ENCODE results near the gene FAM20B. TPM values are rescaled to one million over a fixed set of nuclear protein-coding genes. Genes with fewer than 3 reads are reported as not detected.
A peak's percentile ranks its signal among the peaks of the same experiment; 100 is the strongest.

The FAM20B gene
- total and polyA plus RNA-seq, 4 donors, result 3.1 to 39.8 (median 13.6) TPM

DNA sequence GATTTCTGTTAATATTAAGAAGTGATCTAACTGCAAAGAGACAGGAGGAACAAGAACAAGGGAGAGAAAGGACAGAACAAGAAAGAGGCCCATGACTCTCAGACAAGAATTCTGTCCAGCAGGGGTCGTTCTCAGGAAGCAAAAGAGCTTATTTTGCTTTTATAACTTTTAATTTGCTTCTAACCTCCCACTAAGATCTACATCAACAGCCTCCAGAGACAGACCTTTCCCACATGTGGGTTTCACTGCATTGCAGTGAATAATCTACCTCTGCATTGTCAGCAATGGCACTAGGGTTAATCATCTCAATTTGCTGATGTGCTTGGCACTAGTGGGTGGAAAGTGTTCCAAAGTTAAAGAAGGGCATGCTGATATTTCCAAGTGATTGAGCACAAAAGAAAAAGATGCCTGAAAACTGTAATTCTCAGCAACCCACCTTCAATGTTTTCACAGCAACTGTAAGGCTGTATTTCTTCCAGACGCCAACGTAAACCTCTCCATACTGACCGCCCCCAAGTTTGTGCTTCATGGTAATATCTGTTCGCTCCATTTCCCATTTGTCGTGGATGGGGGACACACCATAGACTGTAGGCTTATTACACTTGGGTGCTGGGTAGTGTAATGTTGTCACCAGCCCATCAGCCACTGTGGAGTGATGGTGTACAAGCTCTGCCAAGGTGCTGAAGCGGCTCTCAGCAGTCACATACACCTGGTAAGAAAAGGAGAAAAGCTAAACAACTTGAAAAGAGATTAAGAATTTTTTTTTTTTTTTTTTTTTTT is 95.7 kb downstream of the FAM20B start:
- whole genome bisulfite sequencing, result 85% methylated on average over 7 of the region's 7 CpGs
- Histone ChIP-seq H3K9ac (ENCODE audit: low read depth in 1 of 2, low read length in 2 of 2) (peak overlapping the region in 1 of 2 donors; percentile 16), H3K27me3 (ENCODE audit: control insufficient read depth in 4 of 4, insufficient read depth in 4 of 4, low read length in 3 of 4) (no peaks in the 10 kb centered on the region), H3K4me1 (ENCODE audit: control insufficient read depth in 4 of 4, insufficient read depth in 4 of 4, low read length in 3 of 4) (peaks cover 3 to 23% (median 18%) of the 10 kb centered on the region in 4 donors), H3K36me3 (ENCODE audit: control insufficient read depth in 4 of 4, insufficient read depth in 3 of 4, low read depth in 1 of 4, low read length in 3 of 4) (peaks cover 1 to 8% (median 6%) of the 10 kb centered on the region in 4 donors), H3K4me3 (ENCODE audit: low read depth in 1 of 3, low read length in 3 of 3) (no peak overlapping the region), H3K27ac (ENCODE audit: low read depth in 1 of 2, low read length in 2 of 2) (peak overlapping the region in 1 of 2 donors; percentile 9), H3K9me3 (ENCODE audit: control insufficient read depth in 4 of 4, low read length in 3 of 4) (no peaks in the 10 kb centered on the region)
- DNase-seq (ENCODE audit: low spot score), result no peak
- TF ChIP-seq, protein P1, sequence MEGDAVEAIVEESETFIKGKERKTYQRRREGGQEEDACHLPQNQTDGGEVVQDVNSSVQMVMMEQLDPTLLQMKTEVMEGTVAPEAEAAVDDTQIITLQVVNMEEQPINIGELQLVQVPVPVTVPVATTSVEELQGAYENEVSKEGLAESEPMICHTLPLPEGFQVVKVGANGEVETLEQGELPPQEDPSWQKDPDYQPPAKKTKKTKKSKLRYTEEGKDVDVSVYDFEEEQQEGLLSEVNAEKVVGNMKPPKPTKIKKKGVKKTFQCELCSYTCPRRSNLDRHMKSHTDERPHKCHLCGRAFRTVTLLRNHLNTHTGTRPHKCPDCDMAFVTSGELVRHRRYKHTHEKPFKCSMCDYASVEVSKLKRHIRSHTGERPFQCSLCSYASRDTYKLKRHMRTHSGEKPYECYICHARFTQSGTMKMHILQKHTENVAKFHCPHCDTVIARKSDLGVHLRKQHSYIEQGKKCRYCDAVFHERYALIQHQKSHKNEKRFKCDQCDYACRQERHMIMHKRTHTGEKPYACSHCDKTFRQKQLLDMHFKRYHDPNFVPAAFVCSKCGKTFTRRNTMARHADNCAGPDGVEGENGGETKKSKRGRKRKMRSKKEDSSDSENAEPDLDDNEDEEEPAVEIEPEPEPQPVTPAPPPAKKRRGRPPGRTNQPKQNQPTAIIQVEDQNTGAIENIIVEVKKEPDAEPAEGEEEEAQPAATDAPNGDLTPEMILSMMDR (IDR thresholded peaks at IDR 0.05; ENCODE audit: low read depth, low read length, missing input control), result peak; percentile 55
- TF ChIP-seq, protein P2, sequence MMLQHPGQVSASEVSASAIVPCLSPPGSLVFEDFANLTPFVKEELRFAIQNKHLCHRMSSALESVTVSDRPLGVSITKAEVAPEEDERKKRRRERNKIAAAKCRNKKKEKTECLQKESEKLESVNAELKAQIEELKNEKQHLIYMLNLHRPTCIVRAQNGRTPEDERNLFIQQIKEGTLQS (IDR thresholded peaks at IDR 0.05), result no peak
- TF ChIP-seq RAD21 (IDR thresholded peaks at IDR 0.05), result peak; percentile 86 to 89
- TF ChIP-seq, protein P3, sequence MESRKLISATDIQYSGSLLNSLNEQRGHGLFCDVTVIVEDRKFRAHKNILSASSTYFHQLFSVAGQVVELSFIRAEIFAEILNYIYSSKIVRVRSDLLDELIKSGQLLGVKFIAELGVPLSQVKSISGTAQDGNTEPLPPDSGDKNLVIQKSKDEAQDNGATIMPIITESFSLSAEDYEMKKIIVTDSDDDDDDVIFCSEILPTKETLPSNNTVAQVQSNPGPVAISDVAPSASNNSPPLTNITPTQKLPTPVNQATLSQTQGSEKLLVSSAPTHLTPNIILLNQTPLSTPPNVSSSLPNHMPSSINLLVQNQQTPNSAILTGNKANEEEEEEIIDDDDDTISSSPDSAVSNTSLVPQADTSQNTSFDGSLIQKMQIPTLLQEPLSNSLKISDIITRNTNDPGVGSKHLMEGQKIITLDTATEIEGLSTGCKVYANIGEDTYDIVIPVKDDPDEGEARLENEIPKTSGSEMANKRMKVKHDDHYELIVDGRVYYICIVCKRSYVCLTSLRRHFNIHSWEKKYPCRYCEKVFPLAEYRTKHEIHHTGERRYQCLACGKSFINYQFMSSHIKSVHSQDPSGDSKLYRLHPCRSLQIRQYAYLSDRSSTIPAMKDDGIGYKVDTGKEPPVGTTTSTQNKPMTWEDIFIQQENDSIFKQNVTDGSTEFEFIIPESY (IDR thresholded peaks at IDR 0.05), result peak; percentile 16

DNA sequence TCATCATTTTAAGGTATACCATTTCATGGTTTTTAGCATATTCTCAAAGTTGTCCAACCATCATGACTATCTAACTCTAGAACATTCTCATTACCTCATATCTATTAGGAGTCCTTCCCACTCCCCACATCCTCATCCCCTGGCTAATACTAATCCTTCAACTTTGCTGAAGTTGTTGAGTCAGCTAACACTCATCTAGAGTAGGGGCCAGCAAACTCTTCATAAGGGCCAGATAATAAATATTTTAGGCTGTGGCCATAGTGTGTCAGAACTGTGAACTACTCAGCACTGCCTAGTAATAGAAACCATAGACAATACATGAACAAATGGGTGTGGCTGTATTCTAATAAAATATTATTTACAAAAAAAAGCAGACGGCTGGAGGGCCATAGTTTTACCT is 99.2 kb downstream of the FAM20B start:
- H3K9ac ChIP-seq (ENCODE audit: low read depth in 1 of 2, low read length in 2 of 2), result no peak overlapping the region
- H3K27ac ChIP-seq (ENCODE audit: low read depth in 1 of 2, low read length in 2 of 2), result no peak overlapping the region
- no peaks in the 10 kb centered on the region for H3K27me3 ChIP-seq (ENCODE audit: control insufficient read depth in 4 of 4, insufficient read depth in 4 of 4, low read length in 3 of 4)
- no peaks in the 10 kb centered on the region for H3K36me3 ChIP-seq (ENCODE audit: control insufficient read depth in 4 of 4, insufficient read depth in 3 of 4, low read depth in 1 of 4, low read length in 3 of 4)
- no peak overlapping the region for H3K4me3 ChIP-seq (ENCODE audit: low read depth in 1 of 3, low read length in 3 of 3)
- peaks cover 7 to 32% (median 20%) of the 10 kb centered on the region in 4 donors for H3K4me1 ChIP-seq (ENCODE audit: control insufficient read depth in 4 of 4, insufficient read depth in 4 of 4, low read length in 3 of 4)
- no peaks in the 10 kb centered on the region for H3K9me3 ChIP-seq (ENCODE audit: control insufficient read depth in 4 of 4, low read length in 3 of 4)
- TF ChIP-seq, protein P4, sequence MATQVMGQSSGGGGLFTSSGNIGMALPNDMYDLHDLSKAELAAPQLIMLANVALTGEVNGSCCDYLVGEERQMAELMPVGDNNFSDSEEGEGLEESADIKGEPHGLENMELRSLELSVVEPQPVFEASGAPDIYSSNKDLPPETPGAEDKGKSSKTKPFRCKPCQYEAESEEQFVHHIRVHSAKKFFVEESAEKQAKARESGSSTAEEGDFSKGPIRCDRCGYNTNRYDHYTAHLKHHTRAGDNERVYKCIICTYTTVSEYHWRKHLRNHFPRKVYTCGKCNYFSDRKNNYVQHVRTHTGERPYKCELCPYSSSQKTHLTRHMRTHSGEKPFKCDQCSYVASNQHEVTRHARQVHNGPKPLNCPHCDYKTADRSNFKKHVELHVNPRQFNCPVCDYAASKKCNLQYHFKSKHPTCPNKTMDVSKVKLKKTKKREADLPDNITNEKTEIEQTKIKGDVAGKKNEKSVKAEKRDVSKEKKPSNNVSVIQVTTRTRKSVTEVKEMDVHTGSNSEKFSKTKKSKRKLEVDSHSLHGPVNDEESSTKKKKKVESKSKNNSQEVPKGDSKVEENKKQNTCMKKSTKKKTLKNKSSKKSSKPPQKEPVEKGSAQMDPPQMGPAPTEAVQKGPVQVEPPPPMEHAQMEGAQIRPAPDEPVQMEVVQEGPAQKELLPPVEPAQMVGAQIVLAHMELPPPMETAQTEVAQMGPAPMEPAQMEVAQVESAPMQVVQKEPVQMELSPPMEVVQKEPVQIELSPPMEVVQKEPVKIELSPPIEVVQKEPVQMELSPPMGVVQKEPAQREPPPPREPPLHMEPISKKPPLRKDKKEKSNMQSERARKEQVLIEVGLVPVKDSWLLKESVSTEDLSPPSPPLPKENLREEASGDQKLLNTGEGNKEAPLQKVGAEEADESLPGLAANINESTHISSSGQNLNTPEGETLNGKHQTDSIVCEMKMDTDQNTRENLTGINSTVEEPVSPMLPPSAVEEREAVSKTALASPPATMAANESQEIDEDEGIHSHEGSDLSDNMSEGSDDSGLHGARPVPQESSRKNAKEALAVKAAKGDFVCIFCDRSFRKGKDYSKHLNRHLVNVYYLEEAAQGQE (IDR thresholded peaks at IDR 0.05), result no peak
- TF ChIP-seq EGR1 (IDR thresholded peaks at IDR 0.05; ENCODE audit: low read depth in 2 of 2), result no peak
- TF ChIP-seq, protein P2 (IDR thresholded peaks at IDR 0.05), result no peak
- TF ChIP-seq, protein P3 (IDR thresholded peaks at IDR 0.05), result no peak
- no peak for TF ChIP-seq JUND (IDR thresholded peaks at IDR 0.05)
- TF ChIP-seq NR2F2 (IDR thresholded peaks at IDR 0.05), result no peak
- DNase-seq (ENCODE audit: low spot score), result no peak
- 94% methylated on average over 1 of the region's 1 CpG for WGBS

Other genes starting within 250 kb of the FAM20B start
- gene ANGPTL1, start 154.8 kb upstream of the FAM20B start, total RNA-seq, result 10 to 100 TPM in 1 of 2 donors, under 1 TPM in 1; 0.93 to 11.2 TPM
- gene ANGPTL1, start 154.8 kb upstream of the FAM20B start, polyA plus RNA-seq, result 1 to 10 TPM; 2.6 to 5.5 TPM
- gene TOR3A, start 56.2 kb downstream of the FAM20B start, total RNA-seq, result 10 to 100 TPM; 21.1 to 31.0 TPM
- gene TOR3A, start 56.2 kb downstream of the FAM20B start, polyA plus RNA-seq, result 10 to 100 TPM; 14.3 to 25.9 TPM
- gene ABL2, start 203.8 kb downstream of the FAM20B start, total RNA-seq, result 1 to 10 TPM; 4.9 to 7.8 TPM
- 1 to 10 TPM; 1.8 to 1.9 TPM for gene ABL2, start 203.8 kb downstream of the FAM20B start, polyA plus RNA-seq

Data from liver (tissue), 9 donors.